ENCODE measurements around the gene WDR64.

- no peak for TF ChIP-seq SMC3 (conservative IDR thresholded peaks at IDR 0.05; ENCODE audit: poor library complexity)
- no peak for TF ChIP-seq CTCF (IDR thresholded peaks at IDR 0.05; ENCODE audit: poor library complexity, severe bottlenecking)
- TF ChIP-seq POLR2AphosphoS5 (IDR thresholded peaks at IDR 0.05) = peak; percentile 98
- no peak for TF ChIP-seq EZH2 (IDR thresholded peaks at IDR 0.05; ENCODE audit: borderline replicate concordance, insufficient read depth, low read length, poor library complexity, severe bottlenecking)
Measured at GRCh38 chr1:241610056-241610815, 41.8 kb upstream of the WDR64 start.

All from neural cell (in vitro differentiated cells).